GM20000 (cell line): Measurements from ENCODE around the gene SETDB2.
A peak's percentile ranks its signal among the peaks of the same experiment; 100 is the strongest.

Experiments used
- DNase-seq: peaks from one replicate; pipeline ENCODE4 v3.0.0; 2012; ENCODE audit warnings: low spot score
- CTCF ChIP-seq: IDR thresholded peaks from 2 replicates; pipeline ENCODE4 v1.5.1; 2012; ENCODE audit warnings: mild to moderate bottlenecking, control low read depth; ENCODE audit errors: extremely low read depth, missing control alignments

Gene SETDB2

GRCh38 chr13:49454388-49455006 lies 10.4 kb downstream of the SETDB2 start:
- no peak for TF ChIP-seq CTCF
- peak; percentile 54 for DNase-seq

- TF ChIP-seq CTCF, result no peak
- DNase-seq, result no peak
Measured at GRCh38 chr13:49455007-49455398, 10.9 kb downstream of the SETDB2 start.

GRCh38 chr13:49456156-49456555 lies 12.1 kb downstream of the SETDB2 start:
- DNase-seq, result no peak
- TF ChIP-seq CTCF, result no peak

- DNase-seq, result no peak
Measured at GRCh38 chr13:49457221-49457620, 13.1 kb downstream of the SETDB2 start.

GRCh38 chr13:49459580-49459979 lies 15.5 kb downstream of the SETDB2 start:
- no peak for DNase-seq
- TF ChIP-seq CTCF, result no peak

More at GRCh38 chr13:49457221-49457620, 13.1 kb downstream of the SETDB2 start:
- TF ChIP-seq CTCF, result no peak

GRCh38 chr13:49464085-49464484 lies 20.0 kb downstream of the SETDB2 start:
- TF ChIP-seq CTCF, result no peak
- no peak for DNase-seq

GRCh38 chr13:49464621-49465325 lies 20.7 kb downstream of the SETDB2 start:
- no peak for TF ChIP-seq CTCF

More at GRCh38 chr13:49464621-49465325, 20.7 kb downstream of the SETDB2 start:
- no peak for DNase-seq
